ENCODE data around the gene OR8A1. TPM values are rescaled to one million over a fixed set of nuclear protein-coding genes. Genes with fewer than 3 reads are reported as not detected.
"Not testable (repeated sequence)": the region's sequence is repeated elsewhere in the genome, so short reads cannot be mapped to it uniquely, and the experiment has no call there.

Gene OR8A1
- total RNA-seq, 1 donor from 2014 or later = not detected

GRCh38 chr11:124592627-124593026 lies 22.8 kb downstream of the OR8A1 start:
- TF ChIP-seq CTCF (IDR thresholded peaks at IDR 0.05; ENCODE audit: insufficient read depth, low read length, severe bottlenecking) = no peak
- Histone ChIP-seq H3K36me3 (ENCODE audit: control insufficient read depth, insufficient read depth, low read length) (no peaks in the 10 kb centered on the region), H3K4me3 (ENCODE audit: low read depth, low read length) (no peak overlapping the region), H3K27me3 (ENCODE audit: control insufficient read depth, insufficient read depth, low read length) (no peaks in the 10 kb centered on the region)
- FAIRE-seq = no peak
- DNase-seq (ENCODE audit: low read depth) = no peak

- DNase-seq (ENCODE audit: low read depth) (no peak), FAIRE-seq (no peak)
- no peaks in the 10 kb centered on the region for H3K36me3 ChIP-seq (ENCODE audit: control insufficient read depth, insufficient read depth, low read length)
- H3K4me3 ChIP-seq (ENCODE audit: low read depth, low read length) = no peak overlapping the region
- no peak for TF ChIP-seq CTCF (IDR thresholded peaks at IDR 0.05; ENCODE audit: insufficient read depth, low read length, severe bottlenecking)
- H3K27me3 ChIP-seq (ENCODE audit: control insufficient read depth, insufficient read depth, low read length) = no peaks in the 10 kb centered on the region
Measured at GRCh38 chr11:124595302-124595701, 25.5 kb downstream of the OR8A1 start.

- H3K36me3 ChIP-seq (ENCODE audit: control insufficient read depth, insufficient read depth, low read length) = no peaks in the 10 kb centered on the region
- H3K4me3 ChIP-seq (ENCODE audit: low read depth, low read length) = no peak overlapping the region
- TF ChIP-seq CTCF (IDR thresholded peaks at IDR 0.05; ENCODE audit: insufficient read depth, low read length, severe bottlenecking) = no peak
- no peak for DNase-seq (ENCODE audit: low read depth)
- peak; percentile 47 for FAIRE-seq
- no peaks in the 10 kb centered on the region for H3K27me3 ChIP-seq (ENCODE audit: control insufficient read depth, insufficient read depth, low read length)
Measured at GRCh38 chr11:124597626-124598025, 27.8 kb downstream of the OR8A1 start.

GRCh38 chr11:124600621-124601320 lies 31.0 kb downstream of the OR8A1 start:
- Histone ChIP-seq H3K4me3 (ENCODE audit: low read depth, low read length) (no peak overlapping the region), H3K27me3 (ENCODE audit: control insufficient read depth, insufficient read depth, low read length) (no peaks in the 10 kb centered on the region), H3K36me3 (ENCODE audit: control insufficient read depth, insufficient read depth, low read length) (no peaks in the 10 kb centered on the region)
- no peak for FAIRE-seq
- no peak for TF ChIP-seq CTCF (IDR thresholded peaks at IDR 0.05; ENCODE audit: insufficient read depth, low read length, severe bottlenecking)
- DNase-seq (ENCODE audit: low read depth) = no peak

- no peaks in the 10 kb centered on the region for H3K27me3 ChIP-seq (ENCODE audit: control insufficient read depth, insufficient read depth, low read length)
- H3K36me3 ChIP-seq (ENCODE audit: control insufficient read depth, insufficient read depth, low read length) = no peaks in the 10 kb centered on the region
- H3K4me3 ChIP-seq (ENCODE audit: low read depth, low read length) = no peak overlapping the region
- no peak for FAIRE-seq
- TF ChIP-seq CTCF (IDR thresholded peaks at IDR 0.05; ENCODE audit: insufficient read depth, low read length, severe bottlenecking) = no peak
- peak; percentile 28 for DNase-seq (ENCODE audit: low read depth)
Measured at GRCh38 chr11:124602193-124602592, 32.4 kb downstream of the OR8A1 start.

- not testable (repeated sequence) for H3K4me3 ChIP-seq (ENCODE audit: low read depth, low read length); DNase-seq (ENCODE audit: low read depth); H3K27me3 ChIP-seq (ENCODE audit: control insufficient read depth, insufficient read depth, low read length); FAIRE-seq; H3K36me3 ChIP-seq (ENCODE audit: control insufficient read depth, insufficient read depth, low read length)
Measured at GRCh38 chr11:124602723-124603122, 32.9 kb downstream of the OR8A1 start.
